H54 (cell line): ENCODE data around the gene CEP95.
"Not testable (repeated sequence)": the region's sequence is repeated elsewhere in the genome, so short reads cannot be mapped to it uniquely, and the experiment has no call there.

ENCODE experiments used
- DNase-seq: peaks from one replicate; pipeline ENCODE4 v3.0.0; 2011; ENCODE audit warnings: low spot score, mixed read lengths; ENCODE audit not compliant: insufficient read length
- FAIRE-seq: peaks from 3 replicates; lab custom pipeline; 2011; peaks lifted over from hg19 to GRCh38; lab: Jason Lieb, UNC
- POLR2A ChIP-seq: IDR thresholded peaks from 2 replicates; pipeline ENCODE4 v1.6.1; 2011; ENCODE audit warnings: low read depth, mild to moderate bottlenecking, low read length

Gene CEP95

GRCh38 chr17:64547319-64547718, 40.5 kb downstream of the CEP95 start:
- TF ChIP-seq POLR2A, result no peak
- FAIRE-seq (peak; percentile 52), DNase-seq (no peak)

DNA sequence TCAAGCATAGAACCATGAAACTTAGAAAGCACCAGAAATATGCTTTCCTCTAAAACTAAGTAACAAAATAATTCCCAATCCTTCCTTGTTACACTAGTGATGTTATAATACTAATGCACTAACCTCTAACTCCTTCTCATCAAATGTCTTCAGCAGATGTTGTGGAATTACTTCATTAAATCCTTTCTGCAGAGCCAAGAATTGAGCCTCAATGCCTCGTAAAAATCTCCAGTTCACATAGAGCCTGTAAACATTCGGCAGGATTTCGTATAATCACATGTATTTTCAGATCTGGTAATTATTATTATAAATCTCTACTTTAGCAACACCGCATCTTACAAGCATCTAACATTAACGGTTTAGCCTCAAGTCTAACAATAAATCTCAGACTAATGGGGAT, 44.7 kb downstream of the CEP95 start:
- DNase-seq, result no peak
- FAIRE-seq, result no peak

GRCh38 chr17:64554028-64554637, 47.4 kb downstream of the CEP95 start:
- DNase-seq, result no peak
- peak; percentile 30 for FAIRE-seq
- TF ChIP-seq POLR2A, result no peak

More for the DNA sequence above, 44.7 kb downstream of the CEP95 start:
- no peak for TF ChIP-seq POLR2A

DNA sequence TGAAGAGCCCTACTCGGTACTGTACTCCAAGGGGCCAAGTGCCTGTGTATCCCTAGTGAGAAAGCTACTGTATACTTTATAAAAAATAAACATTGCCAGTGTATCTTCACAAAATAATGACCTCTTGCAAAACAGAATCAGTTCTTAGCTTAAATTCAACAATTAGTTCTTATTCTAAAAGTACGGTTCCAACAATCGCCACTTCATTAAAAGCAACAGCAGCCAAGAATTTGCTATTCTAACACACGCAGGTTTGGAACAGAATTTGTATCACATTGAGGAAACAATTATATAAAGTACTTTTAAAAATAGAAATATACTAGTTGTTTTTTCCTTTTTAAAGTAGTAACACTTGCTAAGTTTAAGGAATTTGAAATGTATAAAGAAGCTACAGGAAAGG, 48.5 kb downstream of the CEP95 start:
- DNase-seq (no peak), FAIRE-seq (no peak)
- TF ChIP-seq POLR2A, result no peak

DNA sequence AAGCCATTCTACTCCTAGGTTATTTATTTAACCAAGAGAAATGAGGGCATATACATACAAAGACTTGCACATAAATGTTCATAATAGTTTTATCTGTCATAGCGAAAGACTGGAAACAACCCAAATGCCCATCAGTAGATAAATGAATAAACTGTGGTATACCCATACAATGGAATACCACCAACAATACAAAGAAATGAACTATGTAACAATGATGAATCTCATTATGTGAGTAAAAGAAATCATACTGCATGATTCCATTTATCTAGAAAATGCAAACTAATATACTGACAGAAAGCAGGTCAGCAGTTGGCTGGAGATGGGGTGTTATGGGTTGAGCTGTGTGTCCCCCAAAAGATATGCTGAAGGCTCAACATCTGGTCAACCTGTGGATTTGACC, 57.3 kb downstream of the CEP95 start:
- no peak for FAIRE-seq
- no peak for TF ChIP-seq POLR2A
- no peak for DNase-seq

GRCh38 chr17:64565563-64565962, 58.8 kb downstream of the CEP95 start:
- no peak for TF ChIP-seq POLR2A
- DNase-seq (no peak), FAIRE-seq (no peak)

- DNase-seq (no peak), FAIRE-seq (no peak)
- no peak for TF ChIP-seq POLR2A
These were observed 65.0 kb downstream of the CEP95 start for GRCh38 chr17:64571746-64572145.

DNA sequence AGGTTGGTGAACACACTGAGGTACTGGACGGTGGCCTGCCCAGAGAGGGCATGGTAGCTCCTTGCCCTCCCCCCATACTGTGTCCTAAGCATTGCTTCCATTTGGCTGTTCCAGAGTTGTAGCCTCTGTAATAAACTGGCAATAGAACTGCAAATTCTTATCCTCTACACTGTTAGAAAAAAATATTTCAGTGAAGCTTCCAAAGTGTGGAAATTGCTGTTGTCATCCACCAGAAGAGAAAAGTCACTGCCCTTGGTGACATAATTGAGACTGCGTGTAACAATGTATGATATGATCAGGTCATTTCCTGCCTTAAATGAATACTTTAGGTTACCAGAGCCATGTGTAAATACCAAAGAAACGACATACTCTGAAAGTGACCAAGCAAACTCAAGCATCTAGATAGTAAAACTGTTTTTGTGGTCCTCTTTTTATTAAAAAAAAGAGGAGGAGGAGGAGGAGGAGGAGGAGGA, 65.9 kb downstream of the CEP95 start:
- DNase-seq (no peak), FAIRE-seq (no peak)

DNA sequence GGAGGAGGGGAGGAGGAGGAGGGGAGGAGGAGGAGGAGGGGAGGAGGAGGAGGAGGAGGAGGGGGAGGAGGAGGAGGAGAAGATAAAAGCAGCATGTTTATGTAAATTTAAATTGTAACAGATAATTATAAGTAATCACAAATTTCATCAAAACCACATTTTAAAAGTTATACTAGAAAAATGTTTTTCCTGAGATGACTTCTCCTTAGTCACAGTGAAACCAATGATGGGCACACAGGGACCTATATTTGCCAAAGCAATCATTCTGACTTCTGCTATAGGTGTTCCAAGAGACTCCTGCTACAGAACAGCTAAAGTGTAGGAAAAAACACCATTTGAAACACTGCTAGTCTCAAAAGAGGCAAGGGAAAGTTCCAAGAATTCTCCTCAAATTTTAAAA, 66.4 kb downstream of the CEP95 start:
- TF ChIP-seq POLR2A, result no peak
- DNase-seq, result no peak
- no peak for FAIRE-seq

More for the DNA sequence above, 65.9 kb downstream of the CEP95 start:
- TF ChIP-seq POLR2A, result no peak

DNA sequence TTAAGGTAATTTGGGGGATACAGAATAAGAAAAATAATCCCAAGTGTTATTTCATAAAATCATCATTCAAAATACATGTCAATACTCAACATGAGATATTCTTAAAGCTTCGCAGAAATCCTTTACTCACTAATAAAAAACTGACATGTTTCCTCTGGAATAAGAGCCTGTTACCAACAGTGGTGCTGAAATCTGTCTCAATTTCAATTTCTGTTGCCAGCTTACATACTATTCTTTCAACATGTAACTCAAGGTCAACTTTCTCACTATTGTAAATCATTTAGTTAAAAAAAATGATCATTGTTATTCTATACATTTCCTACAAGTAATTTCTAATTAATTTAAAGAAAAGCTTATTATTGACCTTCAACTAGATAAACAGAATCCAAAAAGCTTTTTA, 67.9 kb downstream of the CEP95 start:
- TF ChIP-seq POLR2A, result no peak
- FAIRE-seq, result no peak
- DNase-seq, result no peak

GRCh38 chr17:64575431-64575830, 68.7 kb downstream of the CEP95 start:
- no peak for FAIRE-seq
- DNase-seq, result no peak

GRCh38 chr17:64577025-64577424, 70.2 kb downstream of the CEP95 start:
- FAIRE-seq, DNase-seq: not testable (repeated sequence)

More at GRCh38 chr17:64575431-64575830, 68.7 kb downstream of the CEP95 start:
- TF ChIP-seq POLR2A, result no peak

DNA sequence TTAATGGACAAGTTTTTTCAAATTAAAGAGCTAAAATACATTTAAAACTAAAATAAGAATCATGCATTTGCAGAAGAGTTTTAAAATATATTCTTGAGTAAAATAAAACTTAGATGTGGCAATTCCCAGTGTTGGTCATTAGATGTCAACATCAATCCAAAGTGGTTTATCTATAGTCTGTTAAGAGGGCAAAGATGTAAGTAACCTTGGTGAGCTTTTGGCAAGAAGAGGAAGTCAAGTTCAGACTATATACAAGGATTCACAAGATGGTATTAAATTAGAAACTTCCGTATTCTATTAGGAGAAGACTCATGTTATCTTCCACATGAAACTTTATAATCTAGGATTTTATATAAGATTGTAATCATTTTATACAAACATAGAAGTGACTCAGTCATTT, 73.1 kb downstream of the CEP95 start:
- DNase-seq, result no peak
- no peak for FAIRE-seq
- TF ChIP-seq POLR2A, result no peak

DNA sequence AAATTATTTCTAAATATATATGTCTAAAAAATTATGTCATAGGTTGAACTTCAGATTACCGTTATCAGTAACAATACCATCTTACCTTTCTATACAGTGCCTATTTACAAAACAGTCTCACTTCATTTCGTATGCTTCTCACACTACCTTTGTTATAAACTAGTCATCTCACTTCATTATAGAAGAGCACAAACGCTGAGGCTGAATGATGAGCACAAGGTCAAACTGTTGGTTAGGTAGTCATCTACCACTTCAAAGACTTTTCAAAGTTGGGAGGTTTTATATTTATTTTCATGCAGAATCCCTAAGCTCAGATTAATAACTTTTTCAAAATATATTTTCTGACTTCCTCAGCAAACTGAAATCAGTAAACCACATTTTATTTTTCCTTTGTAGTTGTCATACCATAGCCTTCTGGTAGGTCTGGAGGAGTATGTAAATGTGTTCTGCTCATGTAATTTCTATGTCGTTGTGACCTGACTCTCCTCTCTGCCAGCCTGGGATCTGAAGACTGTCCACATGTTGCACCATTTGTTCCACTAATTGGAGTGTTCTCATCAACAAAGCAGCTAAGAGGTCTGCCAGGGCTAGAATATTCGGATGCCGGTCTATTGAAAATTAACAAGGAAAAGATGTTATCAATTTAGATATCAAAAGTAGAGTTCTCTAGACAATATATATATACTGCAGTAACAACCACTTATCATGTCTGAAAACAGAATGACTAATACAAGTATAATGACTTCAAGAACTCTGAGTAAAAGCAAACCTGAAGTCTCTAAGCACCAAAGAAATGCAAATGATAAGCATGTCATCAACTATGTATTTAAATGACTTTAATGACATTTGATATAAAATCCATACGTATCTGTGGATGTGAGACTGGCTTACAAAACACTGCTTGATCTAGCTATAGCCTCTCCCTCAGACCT, 73.9 kb downstream of the CEP95 start:
- DNase-seq (no peak), FAIRE-seq (peak; percentile 62)
- no peak for TF ChIP-seq POLR2A

DNA sequence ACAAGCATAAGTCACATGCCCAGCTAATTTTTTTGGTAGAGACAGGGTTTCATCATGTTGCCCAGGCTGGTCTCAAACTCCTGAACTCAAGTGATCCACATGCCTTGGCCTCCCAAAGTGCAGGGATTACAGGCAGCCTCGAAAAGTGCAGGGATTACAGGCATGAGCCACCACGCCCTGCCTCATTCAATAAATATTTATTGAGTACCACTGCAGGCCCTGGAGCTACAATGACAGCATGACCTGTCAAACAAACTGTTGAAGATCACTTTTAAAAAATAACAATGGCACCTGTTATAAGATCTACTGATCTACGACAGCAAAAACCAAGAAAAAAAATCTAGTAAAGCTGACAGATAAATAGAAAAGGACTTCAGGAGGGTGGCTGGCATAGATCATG, 76.3 kb downstream of the CEP95 start:
- FAIRE-seq (no peak), DNase-seq (no peak)
- TF ChIP-seq POLR2A, result no peak
